Activated naive CD8-positive, alpha-beta T cell treated with anti-CD3 and anti-CD28 coated beads for 36 hours (primary cell): Measurements from ENCODE around the gene SDE2. TPM values are rescaled to one million over a fixed set of nuclear protein-coding genes. Genes with fewer than 3 reads are reported as not detected.
"Not testable (repeated sequence)": the region's sequence is repeated elsewhere in the genome, so short reads cannot be mapped to it uniquely, and the experiment has no call there.

Experiments
- DNase-seq: peaks from one replicate; pipeline ENCODE4 v3.0.0; 2021
- H3K27ac Mint-ChIP-seq: one replicate; pipeline ENCODE4 v1.8.0; 2022; ENCODE audit warnings: mild to moderate bottlenecking, moderate library complexity, mixed read lengths
- H3K27me3 Mint-ChIP-seq: one replicate; pipeline ENCODE4 v1.8.0; 2022; ENCODE audit warnings: mild to moderate bottlenecking, mixed read lengths
- H3K36me3 Mint-ChIP-seq: one replicate; pipeline ENCODE4 v1.8.0; 2021; ENCODE audit warnings: mild to moderate bottlenecking, mixed read lengths
- H3K4me1 Mint-ChIP-seq: one replicate; pipeline ENCODE4 v1.8.0; 2021; ENCODE audit warnings: mixed read lengths
- H3K4me3 Mint-ChIP-seq: one replicate; pipeline ENCODE4 v1.8.0; 2022; ENCODE audit warnings: mild to moderate bottlenecking, moderate library complexity, mixed read lengths
- H3K9me3 Mint-ChIP-seq: one replicate; pipeline ENCODE4 v1.8.0; 2022; ENCODE audit warnings: mixed read lengths
- total RNA-seq, 2 experiments: library from RNA; stranded (reverse); gene quantifications; one replicate each; pipeline ENCODE4 v1.2.3, GENCODE V29; 2021

SDE2 gene
- total RNA-seq, 2 experiments from 2014 or later: 20.0 to 21.2 TPM

GRCh38 chr1:226023735-226024134 is 24.6 kb upstream of the SDE2 start:
- H3K4me1 Mint-ChIP-seq: peaks cover under 1% of the 10 kb centered on the region
- no peak overlapping the region for H3K27ac Mint-ChIP-seq
- no peak for DNase-seq
- no peaks in the 10 kb centered on the region for H3K36me3 Mint-ChIP-seq
- no peaks in the 10 kb centered on the region for H3K27me3 Mint-ChIP-seq
- no peak overlapping the region for H3K4me3 Mint-ChIP-seq
- no peaks in the 10 kb centered on the region for H3K9me3 Mint-ChIP-seq

DNA sequence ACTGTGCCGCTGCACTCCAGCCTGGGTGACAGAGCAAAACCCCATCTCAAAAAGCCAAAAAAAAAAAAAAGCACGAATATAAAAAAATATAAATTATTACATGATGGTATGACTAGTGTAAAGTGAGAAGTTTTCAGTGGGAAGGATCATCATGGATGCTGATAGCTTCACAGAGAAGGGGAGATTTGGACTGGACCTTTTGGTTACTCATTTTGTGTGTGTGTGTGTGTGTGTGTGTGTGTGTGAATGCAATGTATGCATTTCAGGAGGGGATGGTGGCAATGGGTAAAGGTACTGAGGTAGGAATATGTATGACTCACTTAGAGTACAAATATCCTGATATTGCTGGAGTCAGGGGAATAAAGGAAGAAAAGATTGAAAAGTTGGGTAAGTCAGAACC is 22.7 kb upstream of the SDE2 start:
- H3K9me3 Mint-ChIP-seq: no peaks in the 10 kb centered on the region
- H3K27me3 Mint-ChIP-seq: no peaks in the 10 kb centered on the region
- DNase-seq: no peak
- no peak overlapping the region for H3K4me3 Mint-ChIP-seq
- H3K4me1 Mint-ChIP-seq: no peaks in the 10 kb centered on the region
- no peak overlapping the region for H3K27ac Mint-ChIP-seq
- H3K36me3 Mint-ChIP-seq: no peaks in the 10 kb centered on the region

DNA sequence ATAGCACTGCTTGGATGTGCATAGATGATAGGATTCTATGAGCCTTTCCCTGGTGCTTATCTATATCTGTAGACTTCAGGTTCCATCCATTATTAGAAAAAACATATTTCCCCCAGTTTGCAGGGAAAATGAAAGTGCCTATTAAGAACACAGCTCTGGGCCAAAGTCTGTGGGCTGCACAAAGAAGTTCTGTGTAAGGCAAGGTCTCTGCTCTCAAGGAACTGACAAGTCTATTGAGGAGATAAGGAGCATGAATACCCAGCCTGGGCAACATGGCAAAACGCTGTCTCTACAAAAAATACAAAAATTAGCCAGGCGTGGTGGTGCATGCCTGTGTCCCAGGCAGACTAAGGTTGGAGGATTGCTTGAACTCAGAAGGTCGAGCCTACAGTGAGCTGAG is 22.3 kb upstream of the SDE2 start:
- no peak overlapping the region for H3K27ac Mint-ChIP-seq
- no peaks in the 10 kb centered on the region for H3K9me3 Mint-ChIP-seq
- H3K4me3 Mint-ChIP-seq: no peak overlapping the region
- no peak for DNase-seq
- H3K36me3 Mint-ChIP-seq: no peaks in the 10 kb centered on the region
- no peaks in the 10 kb centered on the region for H3K4me1 Mint-ChIP-seq
- no peaks in the 10 kb centered on the region for H3K27me3 Mint-ChIP-seq

DNA sequence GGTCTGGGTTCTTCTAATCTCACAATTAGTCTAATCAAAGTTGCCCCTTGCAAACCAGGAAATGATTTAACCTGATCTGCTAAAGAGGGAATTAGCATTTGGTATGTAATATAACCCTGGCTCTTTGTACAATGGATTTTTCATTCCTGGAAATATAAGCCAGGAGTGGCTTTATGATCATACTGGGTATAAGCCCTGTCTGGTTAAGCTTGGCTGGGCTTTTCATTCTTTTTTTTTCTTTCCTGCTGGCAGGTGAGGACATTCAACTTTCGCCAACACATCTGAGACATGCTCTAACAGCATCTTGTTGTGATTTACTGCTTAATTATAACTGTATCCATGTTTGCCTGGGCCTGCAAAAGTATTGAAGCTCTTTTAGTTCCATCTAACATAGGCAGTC is 20.4 kb upstream of the SDE2 start:
- Mint-ChIP-seq H3K9me3 (no peaks in the 10 kb centered on the region), H3K36me3 (no peaks in the 10 kb centered on the region), H3K27me3 (no peaks in the 10 kb centered on the region), H3K4me1 (no peaks in the 10 kb centered on the region), H3K27ac (no peak overlapping the region), H3K4me3 (no peak overlapping the region)
- no peak for DNase-seq

DNA sequence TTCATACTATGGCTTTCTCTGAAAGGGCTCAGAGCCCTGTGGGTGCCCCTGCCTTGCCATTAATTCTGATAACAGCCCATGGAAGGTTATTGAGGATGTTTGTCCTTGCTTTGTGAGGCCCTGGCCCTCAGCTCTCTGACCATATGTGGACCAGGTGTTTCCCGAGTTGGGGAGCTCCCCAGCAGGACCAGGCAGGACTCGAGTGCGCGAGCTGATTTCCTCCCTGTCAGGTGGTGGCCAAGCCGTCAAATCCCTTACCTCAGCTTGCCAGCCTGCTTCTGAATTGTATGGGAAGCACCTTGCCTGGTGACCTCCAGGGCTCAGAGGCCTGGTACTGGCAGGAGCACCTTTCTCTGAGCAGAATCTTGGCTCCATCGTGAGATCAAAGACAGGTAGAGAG is 17.9 kb upstream of the SDE2 start:
- no peaks in the 10 kb centered on the region for H3K9me3 Mint-ChIP-seq
- no peak overlapping the region for H3K27ac Mint-ChIP-seq
- H3K4me1 Mint-ChIP-seq: no peaks in the 10 kb centered on the region
- H3K36me3 Mint-ChIP-seq: no peaks in the 10 kb centered on the region
- H3K4me3 Mint-ChIP-seq: no peak overlapping the region
- H3K27me3 Mint-ChIP-seq: no peaks in the 10 kb centered on the region
- no peak for DNase-seq

DNA sequence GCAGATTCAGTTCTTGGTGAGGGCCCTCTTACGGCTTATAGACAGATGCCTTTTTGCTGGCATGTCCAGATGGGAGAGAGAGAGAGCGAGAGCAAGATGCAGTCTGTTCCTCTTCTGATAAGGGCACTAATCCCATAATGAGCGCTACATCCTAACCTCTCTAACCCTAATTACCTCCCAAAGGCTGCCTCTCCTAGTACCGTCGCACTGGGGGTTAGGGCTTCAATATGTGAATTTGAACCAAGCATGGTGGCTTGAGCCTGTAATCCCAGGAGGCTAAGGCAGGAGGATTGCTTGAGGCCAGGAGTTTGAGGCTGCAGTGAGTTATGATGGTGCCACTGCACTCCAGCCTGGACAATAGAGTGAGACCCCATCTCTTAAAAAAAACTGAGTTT is 10.5 kb upstream of the SDE2 start:
- Mint-ChIP-seq H3K9me3 (peaks cover 1% of the 10 kb centered on the region), H3K4me1 (no peaks in the 10 kb centered on the region), H3K4me3 (no peak overlapping the region), H3K36me3 (no peaks in the 10 kb centered on the region), H3K27me3 (no peaks in the 10 kb centered on the region), H3K27ac (no peak overlapping the region)
- no peak for DNase-seq

GRCh38 chr1:226007126-226007892 is 8.2 kb upstream of the SDE2 start:
- peaks cover 22% of the 10 kb centered on the region for H3K4me1 Mint-ChIP-seq

DNA sequence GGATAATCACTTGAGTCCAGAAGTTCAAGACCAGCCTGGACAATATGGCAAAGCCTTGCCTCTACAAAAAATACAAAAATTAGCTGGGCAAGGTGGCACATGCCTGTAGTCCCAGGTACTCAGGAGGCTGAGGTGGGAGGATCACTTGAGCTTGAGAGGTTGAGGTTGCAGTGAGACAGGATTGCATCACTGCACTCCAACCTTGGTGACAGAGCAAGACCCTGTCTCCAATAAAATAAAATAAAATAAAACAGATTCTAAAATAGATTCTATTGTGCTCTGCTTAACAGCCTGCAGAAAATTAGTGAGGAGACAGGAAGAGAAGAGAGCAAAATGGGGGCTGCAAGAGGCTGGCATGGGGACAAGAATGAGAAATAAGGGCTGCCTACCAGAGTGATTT is 7.5 kb upstream of the SDE2 start:
- no peak overlapping the region for H3K4me3 Mint-ChIP-seq
- no peak for DNase-seq
- peaks cover 28% of the 10 kb centered on the region for H3K4me1 Mint-ChIP-seq
- H3K27ac Mint-ChIP-seq: no peak overlapping the region
- H3K9me3 Mint-ChIP-seq: peaks cover 5% of the 10 kb centered on the region
- H3K27me3 Mint-ChIP-seq: no peaks in the 10 kb centered on the region
- peaks cover 2% of the 10 kb centered on the region for H3K36me3 Mint-ChIP-seq

More at GRCh38 chr1:226007126-226007892, 8.2 kb upstream of the SDE2 start:
- not testable (repeated sequence) for H3K36me3 Mint-ChIP-seq, DNase-seq, H3K27me3 Mint-ChIP-seq, H3K9me3 Mint-ChIP-seq, H3K27ac Mint-ChIP-seq, H3K4me3 Mint-ChIP-seq

- Mint-ChIP-seq H3K4me1 (peaks cover 37% of the 10 kb centered on the region), H3K9me3 (peaks cover 5% of the 10 kb centered on the region), H3K27me3 (no peaks in the 10 kb centered on the region), H3K27ac (no peak overlapping the region), H3K36me3 (peaks cover 2% of the 10 kb centered on the region), H3K4me3 (no peak overlapping the region)
- no peak for DNase-seq
These were observed 5.3 kb upstream of the SDE2 start for GRCh38 chr1:226004396-226004795.

GRCh38 chr1:226003502-226004170 is 4.5 kb upstream of the SDE2 start:
- H3K27me3 Mint-ChIP-seq: no peaks in the 10 kb centered on the region
- peaks cover 5% of the 10 kb centered on the region for H3K9me3 Mint-ChIP-seq
- H3K4me3 Mint-ChIP-seq: no peak overlapping the region
- peaks cover 37% of the 10 kb centered on the region for H3K4me1 Mint-ChIP-seq
- peaks cover 4% of the 10 kb centered on the region for H3K36me3 Mint-ChIP-seq
- DNase-seq: no peak
- H3K27ac Mint-ChIP-seq: peak overlapping the region; percentile 70

- Mint-ChIP-seq H3K4me3 (peak overlapping the region; percentile 47), H3K27me3 (no peaks in the 10 kb centered on the region), H3K4me1 (peaks cover 37% of the 10 kb centered on the region), H3K36me3 (peaks cover 4% of the 10 kb centered on the region), H3K27ac (peak overlapping the region; percentile 96), H3K9me3 (peaks cover 5% of the 10 kb centered on the region)
- DNase-seq: peak; percentile 50
These were observed 3.7 kb upstream of the SDE2 start for GRCh38 chr1:226002667-226003501.

- H3K4me1 Mint-ChIP-seq: peaks cover 42% of the 10 kb centered on the region
- peak overlapping the region; percentile 96 for H3K27ac Mint-ChIP-seq
- peak overlapping the region; percentile 19 for H3K4me3 Mint-ChIP-seq
- H3K27me3 Mint-ChIP-seq: no peaks in the 10 kb centered on the region
- peaks cover 4% of the 10 kb centered on the region for H3K9me3 Mint-ChIP-seq
- peak; percentile 55 for DNase-seq
- H3K36me3 Mint-ChIP-seq: peaks cover 4% of the 10 kb centered on the region
These were observed 3.0 kb upstream of the SDE2 start for GRCh38 chr1:226001963-226002666.

DNA sequence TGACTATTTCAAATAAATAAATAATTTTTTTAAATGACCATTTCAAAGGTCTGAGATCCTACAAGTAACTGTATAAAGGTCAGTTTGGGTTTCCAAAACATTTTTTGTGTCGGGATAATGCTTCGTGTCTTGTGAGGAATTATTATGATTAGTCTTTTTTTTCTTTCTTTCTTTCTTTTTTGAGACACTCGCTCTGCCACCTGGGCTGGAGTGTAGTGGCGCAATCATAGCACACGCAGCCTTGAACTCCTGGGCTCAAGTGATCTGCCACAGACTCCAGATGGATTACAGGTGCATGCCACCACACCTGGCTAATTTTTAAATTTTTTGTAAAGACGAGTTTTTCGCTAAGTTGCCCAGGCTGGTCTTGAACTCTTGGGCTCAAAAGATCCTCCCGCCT is 1.9 kb upstream of the SDE2 start:
- Mint-ChIP-seq H3K27me3 (no peaks in the 10 kb centered on the region), H3K36me3 (peaks cover 10% of the 10 kb centered on the region), H3K4me1 (peaks cover 52% of the 10 kb centered on the region), H3K9me3 (peaks cover 4% of the 10 kb centered on the region), H3K27ac (peak overlapping the region; percentile 100), H3K4me3 (peak overlapping the region; percentile 35)
- DNase-seq: no peak

GRCh38 chr1:226000493-226001081 is 1.4 kb upstream of the SDE2 start:
- peak overlapping the region; percentile 100 for H3K27ac Mint-ChIP-seq
- H3K36me3 Mint-ChIP-seq: peaks cover 14% of the 10 kb centered on the region
- H3K4me1 Mint-ChIP-seq: peaks cover 57% of the 10 kb centered on the region
- H3K9me3 Mint-ChIP-seq, H3K27me3 Mint-ChIP-seq: not testable (repeated sequence)
- H3K4me3 Mint-ChIP-seq: peak overlapping the region; percentile 100
- peak; percentile 45 for DNase-seq
